Fibroblast of the conjunctiva (primary cell): ENCODE data around the gene GATA3.

Source experiments
- DNase-seq: peaks from one replicate; pipeline ENCODE4 v3.0.0-alpha.2; 2010; ENCODE audit warnings: low read depth

Gene GATA3

DNA sequence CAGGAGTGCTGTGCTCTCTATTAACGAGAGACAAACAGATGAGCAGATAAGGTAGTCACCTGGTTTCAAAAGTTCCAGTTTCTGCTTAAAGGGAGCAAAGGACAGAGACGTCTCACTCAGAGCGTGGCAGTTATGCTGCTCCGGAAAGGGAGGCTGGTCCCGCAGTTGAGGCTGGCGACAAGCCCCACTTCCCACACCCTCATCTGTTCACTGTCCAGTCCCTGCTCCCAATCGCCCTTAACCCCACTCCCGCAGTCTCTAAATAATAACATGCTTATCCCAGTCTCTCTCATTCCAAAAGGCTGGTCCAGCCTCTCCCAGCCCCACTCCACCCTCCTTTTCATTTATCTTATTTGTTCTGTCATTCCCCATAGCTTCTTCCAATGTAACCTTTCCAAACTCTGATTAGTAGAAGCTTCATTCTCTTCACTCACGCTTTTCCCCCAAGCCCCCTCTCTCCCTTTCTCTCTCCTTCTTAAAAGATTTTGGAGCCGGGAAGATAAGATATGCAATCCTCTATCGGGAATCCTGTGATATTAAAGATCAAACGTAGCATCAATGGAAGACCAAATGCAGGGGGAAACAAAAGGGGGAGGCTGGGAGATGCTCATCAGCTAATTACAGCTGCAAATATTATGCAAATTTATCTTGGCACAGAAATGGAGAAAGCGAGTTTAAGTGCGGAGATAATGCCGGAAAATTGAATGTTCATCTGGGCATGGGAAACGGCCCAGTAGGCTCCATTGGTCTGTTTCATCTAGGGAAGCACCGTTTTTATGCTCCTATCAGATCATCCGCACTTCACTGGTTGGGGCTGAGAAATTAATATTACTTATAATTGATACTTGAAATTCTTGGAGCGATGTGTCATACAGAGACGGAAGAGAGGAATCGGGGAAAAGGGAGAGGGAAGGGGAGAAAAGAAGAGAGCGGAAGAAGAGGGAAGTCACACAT lies 16.3 kb upstream of the GATA3 start:
- DNase-seq: no peak

DNA sequence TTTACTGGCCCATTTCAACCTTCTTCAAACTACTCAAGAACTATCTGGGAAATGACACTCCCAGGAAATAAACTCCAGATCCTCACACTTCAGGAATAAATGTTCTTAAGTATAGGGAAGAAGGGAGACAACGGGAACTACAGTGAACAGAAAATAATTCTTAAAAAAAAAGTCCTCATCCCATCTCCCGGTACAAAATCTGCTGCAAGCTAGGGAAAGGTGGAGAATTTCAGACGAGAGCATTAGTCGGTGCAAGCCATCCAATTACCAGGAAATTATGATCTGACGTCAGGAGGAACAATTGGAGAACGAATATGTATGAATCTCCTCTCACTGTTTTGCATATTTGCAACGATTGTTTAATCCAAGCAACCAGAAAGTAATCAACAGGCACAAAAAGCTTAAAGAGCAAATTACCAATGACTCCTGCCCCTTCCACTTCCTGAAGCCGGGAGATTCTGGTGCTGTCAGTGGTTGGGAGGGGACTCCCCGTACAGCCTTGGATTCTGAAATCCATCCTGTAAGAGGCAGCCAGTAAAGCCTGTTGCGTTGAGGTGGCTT lies 15.1 kb upstream of the GATA3 start:
- no peak for DNase-seq

DNA sequence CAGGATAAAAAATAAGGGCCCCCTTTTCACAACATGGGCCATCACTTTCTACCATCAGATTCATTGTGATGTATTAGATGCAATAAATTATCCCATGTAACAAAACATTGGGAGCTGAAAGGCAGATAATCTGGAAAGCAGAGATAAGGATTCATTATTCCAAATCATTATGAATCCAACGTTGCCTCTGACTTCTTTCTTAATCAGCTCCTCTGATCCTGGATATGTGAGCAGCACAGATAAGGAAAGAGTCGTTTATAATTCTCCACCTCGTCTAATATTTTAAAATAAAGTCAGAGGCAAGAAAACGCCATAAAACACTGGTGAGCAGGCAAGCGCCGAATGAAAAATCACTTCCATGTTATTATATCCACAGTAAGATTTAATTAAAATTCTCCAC lies 13.8 kb upstream of the GATA3 start:
- DNase-seq: no peak

DNA sequence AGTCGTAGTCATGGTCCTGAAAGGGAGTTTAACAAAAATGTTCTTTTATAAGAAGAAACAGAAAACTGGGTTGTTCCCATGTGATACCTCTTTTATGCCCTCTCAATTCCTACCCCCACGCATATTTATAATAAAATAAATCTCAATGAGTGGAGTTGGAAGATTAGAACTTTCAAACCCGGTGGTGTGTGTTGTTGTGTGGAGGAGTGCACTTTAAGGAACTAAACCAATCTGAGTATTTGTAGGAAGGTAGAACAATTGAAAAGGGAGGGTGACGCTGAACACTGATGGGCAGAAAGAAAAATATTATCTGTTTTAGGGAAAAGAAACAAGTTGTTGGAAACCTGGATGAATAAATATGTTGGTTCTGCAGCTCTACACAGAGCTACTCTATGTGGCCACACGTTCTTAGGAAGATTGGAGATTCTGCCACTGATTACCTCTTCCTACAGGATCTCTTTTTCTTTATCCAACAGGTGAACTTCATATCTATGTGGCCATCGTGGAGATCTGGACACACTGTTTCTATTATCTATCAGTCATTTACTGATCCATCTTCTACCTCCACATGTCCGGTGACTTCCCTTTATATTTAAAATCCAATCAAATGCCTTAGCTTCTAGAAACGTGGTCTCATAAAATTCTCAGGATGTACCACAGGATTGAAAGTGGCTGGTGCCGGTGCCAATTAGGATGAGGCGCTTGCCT lies 13.1 kb upstream of the GATA3 start:
- DNase-seq: no peak

DNA sequence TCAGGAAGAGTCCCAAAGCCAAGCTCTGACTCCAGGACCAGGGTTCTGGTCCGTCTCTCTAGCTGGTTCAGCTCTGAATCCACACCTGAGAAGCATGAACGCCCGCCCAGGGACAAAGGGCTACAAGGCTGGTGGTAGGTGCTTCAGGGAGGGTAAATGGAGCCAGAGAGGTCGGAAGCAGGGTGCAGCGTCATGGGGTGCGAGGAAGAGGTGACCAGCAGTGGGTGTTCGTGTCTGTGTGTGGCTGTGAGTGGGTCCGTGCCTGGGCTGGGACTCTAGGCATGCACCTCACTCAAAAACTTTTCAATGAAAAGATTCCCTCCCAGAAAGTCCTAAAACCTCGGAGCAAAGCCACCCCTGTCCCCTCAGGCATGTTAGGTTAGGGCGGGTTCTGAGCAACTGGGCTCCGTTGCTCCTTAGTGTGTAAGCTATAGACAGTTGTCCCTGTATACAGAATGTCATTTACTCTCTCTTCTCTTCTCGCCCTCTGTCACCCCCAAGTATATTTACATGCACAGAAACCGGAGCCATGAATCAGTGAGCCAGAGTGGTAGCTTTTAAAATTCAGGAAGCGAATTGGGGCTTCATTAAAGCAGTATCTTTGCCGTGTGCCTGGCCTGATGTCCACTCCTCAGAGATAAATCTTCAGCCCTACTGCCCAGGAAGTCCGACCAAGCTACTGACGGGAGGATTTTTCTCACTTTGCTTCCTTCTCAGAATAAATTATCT lies 12.3 kb upstream of the GATA3 start:
- no peak for DNase-seq

DNA sequence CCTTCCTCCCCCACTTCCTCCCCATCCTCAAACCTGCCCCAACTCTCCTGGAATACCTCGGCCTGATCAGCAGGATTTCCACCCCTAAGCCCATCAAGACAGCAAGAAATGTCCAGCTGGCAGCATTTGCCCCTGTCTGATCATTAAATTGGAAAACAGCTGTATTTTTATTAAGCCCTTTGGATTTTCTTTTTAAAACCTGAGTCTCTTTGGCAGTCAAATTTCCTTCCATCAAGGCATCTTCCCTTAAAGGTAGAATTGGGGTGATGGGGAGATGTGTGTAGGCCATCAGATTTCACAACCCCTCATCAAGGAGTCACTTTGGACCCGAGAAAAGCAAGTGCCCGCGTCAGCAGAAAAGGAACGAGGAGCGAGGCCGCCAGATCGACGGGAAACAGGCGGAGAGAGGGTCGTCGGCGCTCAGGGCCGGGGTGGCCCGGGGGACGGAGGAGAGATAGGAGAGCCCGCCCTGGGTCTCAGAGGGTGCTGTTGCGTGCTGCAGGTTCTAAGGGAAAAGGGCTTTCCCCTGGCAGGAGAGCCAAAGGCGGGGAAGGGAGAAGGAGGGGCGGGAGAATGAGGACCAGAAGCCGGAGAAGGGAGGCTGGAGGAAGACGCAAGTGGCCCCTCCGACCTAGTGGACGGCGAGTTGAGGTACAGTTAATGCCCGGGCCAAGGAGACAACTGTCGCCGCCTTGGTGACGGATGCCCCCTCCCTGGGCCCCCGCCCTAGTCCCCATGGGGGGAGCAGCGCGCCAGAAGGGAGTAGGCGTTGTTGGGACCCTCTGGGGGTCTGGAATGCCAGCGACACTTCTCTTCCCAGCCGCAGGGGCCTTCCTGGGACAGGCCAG lies 11.5 kb upstream of the GATA3 start:
- no peak for DNase-seq

DNA sequence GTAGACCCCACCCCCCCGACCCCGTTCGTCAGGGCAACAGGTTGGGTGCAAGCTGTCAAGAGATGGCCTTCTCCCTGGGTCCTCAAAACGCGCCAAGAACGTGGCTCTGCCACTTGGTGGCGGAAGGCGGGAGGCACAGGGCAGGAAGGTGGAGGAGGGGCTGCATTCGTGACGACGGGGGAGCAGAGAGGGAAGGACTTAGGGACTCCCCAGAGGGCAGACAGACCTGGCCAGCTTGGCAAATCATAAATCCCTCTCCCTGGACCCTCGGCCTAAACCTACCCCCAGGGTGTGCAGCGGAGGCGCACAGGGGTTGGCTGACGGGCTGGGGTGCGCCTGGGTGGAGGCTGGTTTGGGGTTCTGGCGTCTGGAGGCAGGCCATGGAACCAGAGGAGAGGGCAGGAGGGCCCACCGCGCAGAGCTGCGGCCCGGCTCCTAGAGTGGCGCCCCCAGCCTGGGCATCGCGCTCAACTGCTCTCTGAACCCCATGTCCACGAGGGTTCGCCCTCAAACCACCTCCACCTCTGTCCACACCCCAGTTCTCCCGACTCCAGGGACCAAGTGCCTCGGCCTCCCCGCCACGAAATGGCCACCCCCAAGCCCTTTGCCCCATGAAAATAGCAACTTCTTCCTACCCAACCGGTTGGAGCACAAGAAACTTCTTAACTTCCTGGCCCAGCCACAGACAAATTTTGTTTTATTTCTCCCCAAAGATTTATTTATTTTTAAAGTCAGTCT lies 10.8 kb upstream of the GATA3 start:
- DNase-seq: no peak

DNA sequence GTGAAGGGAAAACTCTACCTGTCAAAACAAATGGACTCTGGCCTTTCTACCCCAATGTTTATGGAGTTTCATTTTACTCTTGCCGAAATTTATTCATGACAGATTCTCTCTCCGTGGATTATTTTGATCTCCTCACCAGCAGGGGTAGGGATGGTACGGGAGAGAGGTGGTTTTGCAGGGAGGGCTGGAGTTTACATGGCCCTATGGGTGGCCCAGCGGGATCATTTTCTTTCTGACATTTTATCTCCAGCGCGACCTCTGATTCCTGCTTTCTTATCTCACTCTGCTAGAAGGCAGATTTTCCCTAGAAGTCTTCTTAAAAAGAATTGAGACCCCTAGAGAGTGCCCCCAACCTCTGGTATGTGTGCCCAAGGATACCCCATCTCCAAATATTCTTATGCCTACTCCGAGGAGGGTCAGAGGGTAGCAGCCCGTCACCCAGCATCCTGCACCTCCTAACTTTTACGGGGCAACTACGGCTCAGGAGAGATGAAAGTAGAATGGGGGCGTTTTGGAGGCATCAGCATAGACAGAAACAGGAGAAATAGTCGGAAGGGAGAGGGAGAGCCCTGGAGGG lies 10.1 kb upstream of the GATA3 start:
- no peak for DNase-seq

DNA sequence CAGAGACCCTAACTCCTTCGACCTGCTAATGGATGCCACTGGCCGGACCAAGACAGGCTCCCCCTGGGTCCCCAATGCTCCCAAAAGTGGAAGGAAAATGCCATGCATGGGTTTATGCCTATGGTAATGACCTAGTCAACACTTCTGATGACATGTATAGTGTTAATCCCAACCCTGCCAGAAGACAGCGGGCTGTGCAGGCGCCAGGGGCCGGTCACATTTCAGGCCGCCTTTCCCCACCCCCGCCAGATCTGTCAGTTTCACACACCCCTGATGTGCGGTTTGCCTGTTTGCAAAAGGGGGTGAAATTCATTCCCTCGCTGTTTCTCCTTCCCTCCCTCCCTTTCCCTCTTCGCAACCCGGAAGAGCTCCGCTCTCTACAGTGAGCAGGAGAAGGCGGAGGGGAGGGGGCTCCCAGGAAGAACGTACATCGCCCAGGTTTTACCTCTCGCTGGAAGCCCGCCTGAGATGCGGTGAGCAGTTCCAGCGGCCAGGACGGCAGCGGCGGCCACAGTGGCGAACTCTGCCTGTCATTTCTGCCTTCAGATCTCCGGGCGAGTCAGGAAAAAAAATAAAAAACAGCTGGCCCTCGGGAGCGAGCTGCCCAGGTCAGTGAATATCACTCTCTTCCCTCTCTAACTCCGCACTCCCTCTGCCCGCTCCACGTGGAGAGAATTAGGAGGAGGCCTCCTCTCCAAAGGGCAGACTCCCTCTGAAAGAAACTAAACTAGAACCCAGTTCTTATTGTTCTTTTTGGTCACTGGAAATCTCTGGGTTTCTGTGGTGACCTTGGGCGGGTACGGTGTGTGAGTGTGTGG lies 9.4 kb upstream of the GATA3 start:
- no peak for DNase-seq

DNA sequence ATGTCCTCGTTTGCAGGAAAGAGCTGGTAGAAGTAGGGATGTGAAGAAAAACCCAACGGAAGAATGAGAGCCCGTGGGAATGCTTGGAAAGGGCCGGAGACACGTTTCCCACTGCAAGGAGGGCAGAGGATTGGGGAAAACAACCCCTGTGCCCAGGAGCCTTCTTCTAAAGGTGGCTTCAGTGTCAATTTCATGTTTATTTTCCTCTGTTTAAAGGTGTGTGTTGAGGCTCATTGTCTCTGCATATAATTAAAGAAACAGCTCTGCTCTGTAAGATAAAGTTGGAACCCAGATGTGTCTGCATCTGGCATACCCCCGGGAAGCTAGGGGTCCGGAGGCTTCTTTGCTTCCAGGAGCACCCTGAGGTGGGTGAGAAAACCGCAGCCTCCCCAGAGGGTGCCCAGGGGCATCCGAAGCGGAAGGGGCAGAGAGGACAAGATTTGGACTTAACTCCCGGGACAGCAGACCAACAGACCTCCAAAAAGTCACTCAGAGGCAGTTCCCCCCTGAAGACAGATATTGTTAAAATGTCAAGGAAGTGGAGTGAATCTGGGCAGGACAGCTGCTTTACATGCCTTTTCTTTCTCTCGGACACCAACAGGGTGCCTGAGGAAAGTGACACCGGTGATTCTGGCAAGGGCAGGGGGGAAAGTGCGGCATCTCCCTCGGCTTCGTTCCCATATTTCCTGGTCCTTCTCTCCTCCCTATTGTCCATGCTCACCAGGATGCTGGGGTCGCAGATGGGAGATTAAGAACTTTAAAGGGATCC lies 8.6 kb upstream of the GATA3 start:
- no peak for DNase-seq

DNA sequence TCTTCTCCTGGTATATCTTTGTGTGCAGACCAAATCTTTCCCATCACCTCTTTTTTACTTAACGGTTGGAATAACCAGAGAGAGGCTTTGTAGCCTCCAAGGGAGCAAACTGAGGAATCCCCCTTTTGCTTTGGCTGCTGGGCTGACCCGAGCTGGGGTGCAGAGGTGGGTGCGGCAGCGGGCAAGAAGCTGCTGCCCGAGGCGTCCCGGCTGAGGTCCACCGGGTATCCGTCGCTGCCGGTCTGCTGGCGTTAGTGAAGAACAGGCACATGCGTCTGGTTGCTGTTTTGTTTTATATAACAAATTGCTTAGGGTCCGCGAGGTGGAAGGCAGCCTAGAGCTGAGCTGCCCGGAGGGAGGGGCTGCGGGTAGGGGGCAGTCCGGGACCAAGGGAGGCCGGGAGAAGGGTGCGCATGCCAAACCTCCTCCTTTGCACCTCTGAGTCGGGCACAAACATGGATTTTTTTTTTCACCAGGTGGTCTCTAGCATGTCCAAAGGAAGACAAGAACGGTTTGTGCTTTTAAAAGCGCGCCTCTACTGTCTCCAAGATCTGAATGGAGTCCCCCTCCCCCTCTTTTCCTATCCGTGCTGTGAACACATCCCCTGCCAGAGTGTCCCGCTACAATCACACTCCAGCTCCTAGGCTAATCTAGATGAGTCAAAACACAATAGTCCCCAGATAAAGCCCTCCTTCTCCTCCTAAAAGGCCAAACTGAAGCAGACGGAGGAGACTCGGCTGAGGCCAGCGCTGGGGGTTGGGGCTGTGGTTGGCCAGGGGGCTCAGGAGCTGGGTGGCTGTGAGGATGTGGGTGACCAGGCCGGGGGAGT lies 6.8 kb upstream of the GATA3 start:
- DNase-seq: no peak

DNA sequence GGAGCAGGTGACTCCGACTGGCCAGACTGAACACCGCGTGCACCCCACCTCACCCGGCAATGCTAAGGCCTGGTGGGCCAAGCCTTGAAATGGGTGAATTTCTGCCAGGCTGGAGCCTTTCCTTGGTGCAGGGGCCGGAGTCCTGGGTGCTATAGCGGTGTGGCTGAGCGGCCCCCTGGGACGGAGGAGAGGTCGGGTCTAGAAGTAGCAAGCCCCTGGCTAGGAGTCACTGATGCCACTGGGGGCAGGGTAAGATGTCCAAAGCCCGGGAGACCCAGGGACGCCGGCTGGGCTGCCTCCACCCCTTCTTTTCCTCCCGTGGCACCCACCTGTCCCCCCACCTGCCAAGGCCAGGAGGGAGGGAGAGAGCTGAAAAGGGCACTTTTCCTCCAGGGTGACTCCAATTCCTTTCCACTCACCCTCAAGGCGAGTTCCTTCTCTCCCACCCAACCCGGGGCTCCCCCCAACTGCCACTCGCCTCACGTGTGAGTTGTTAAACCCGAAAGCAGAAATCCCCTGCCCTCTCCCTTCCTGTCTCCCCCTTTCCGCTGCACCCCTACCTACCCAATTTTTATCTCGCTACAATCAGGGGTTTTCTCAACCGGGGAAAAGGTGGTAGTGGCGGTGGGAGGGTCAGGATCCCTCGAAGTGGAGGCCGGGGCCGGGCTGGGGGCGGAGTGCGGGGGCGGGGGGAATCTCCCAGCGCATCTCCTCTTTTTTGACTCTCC lies 6.0 kb upstream of the GATA3 start:
- no peak for DNase-seq

DNA sequence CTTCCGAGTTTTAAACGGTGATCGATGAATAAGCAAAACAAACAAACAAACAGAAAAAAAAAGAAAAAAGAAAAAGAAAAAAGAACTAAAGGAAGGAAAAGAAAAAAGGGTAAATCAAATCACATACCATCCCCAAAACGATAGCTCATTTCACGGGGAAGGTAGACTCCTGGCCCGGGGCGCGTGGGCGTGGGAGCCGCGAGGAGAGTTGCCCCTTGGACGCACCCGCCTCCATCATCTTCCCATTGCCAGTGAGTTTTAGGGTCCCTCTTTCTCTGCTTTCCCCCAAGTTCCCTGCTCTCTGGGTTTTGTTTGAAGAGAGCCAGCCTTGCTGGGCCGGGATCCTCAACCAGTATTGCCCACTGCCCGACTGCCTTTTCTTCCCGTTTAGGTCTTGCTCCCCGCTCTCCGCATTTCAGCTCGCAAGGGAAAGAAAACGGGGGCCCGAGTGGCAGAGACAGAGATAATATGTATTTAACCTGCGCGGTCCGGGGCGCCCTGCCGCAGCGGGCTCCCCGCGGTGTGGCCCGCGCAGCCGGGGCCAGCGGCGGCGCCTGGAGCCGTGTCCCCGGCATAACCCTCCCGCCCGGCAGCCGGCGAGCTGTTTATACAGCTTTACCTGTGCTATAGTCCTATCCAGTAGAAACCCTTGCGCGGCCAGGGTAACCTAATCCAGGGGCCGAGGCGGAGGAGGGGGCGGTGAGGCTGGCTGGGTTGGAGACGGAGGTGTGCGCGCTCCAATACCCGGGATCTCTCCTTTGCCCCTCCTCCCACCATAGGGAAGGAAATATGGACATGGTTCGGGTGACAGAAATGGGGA lies 5.2 kb upstream of the GATA3 start:
- no peak for DNase-seq

DNA sequence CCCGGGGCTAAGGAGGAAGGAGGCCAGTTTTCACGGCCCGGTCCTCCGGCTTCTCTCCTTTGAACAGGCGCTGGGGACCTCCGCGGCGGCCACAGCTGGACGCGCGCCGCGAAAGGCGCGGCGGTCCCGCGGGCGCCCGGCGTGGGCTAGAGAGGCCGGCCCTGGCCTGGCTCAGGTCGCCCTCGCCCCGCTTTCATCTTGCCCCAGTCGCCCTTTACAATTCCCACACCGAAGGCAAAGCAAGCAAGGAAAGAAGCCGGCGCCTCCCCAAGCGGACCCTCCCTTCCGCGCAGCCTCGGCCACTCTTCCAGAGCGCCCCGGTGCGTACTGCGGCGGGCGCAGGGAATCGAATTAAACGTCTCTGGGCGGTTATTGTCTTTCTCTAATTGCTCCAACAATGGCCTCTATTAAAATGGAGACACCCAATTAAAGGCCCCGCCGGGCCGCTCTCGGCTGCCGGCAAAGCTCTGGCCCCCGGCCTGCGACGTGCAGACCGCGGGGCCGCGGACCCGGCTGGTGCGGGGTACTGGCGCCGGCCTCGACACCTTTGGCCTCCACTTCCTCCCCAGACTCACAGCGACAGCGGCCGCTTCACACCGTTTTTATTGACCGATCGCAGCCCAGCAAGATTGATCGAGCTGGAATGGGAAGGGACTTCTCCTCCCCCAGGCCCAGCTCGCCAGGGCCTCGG lies 4.5 kb upstream of the GATA3 start:
- no peak for DNase-seq

DNA sequence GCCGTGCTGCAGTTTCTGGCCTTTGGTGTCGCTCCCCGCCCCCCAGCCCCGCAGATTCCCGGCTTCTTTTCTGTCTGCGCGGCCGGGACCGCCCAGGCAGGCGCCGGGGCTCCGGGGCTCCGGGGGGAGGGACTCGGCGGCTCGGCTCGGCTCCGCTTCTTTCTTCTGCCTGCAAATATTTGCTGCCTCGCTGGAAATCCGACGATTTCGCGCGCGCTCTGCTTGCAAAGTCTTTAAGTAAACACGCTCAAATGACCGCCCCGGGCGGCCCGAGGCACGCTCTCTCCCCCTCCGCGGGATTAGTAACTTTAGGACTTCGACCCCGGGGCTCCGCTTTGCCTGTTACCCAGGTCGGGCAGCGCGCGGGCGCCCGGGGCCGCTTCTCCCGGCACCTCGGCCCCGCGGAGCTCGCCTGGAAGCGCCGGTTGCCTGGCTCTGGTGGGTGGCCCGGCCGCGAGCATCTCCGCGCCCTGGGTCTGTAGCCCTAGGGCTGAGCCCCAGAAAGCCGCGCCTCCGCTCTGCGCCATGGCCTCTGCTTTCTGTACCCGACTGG lies 3.9 kb upstream of the GATA3 start:
- no peak for DNase-seq
